AG08395 (cell line): ENCODE results near the gene DOK7.
"Not testable (repeated sequence)": the region's sequence is repeated elsewhere in the genome, so short reads cannot be mapped to it uniquely, and the experiment has no call there.

Experiments used
- DNase-seq: peaks from one replicate; pipeline ENCODE4 v3.0.0; 2012; ENCODE audit warnings: mixed read lengths, low spot score

Gene DOK7

GRCh38 chr4:3533423-3533820 is 70.3 kb downstream of the DOK7 start:
- no peak for DNase-seq

DNA sequence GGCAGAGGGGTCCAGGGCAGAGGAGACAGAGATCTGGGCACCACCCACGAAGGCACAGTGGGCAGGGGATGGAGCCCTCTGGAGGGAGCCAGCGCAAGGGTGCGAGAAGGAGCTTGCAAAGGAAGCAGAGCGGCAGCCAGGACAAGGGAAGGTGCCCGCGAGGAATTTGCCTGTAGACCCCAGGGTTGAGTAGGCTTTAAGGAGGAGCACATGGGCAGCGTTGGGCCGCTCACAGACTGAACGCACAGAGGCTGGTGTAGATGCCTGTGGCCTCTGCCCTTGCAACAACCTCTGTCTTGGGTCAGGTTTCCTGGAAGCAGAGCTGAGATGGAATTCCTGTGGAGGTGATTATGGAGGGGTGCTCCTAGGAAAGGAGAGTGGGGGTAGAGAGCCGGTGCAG is 72.7 kb downstream of the DOK7 start:
- not testable (repeated sequence) for DNase-seq

- DNase-seq: not testable (repeated sequence)
Measured at GRCh38 chr4:3538906-3539305, 75.8 kb downstream of the DOK7 start.

- not testable (repeated sequence) for DNase-seq
Measured at GRCh38 chr4:3543415-3543814, 80.3 kb downstream of the DOK7 start.
